Adrenal gland (tissue), 12 donors: ENCODE results near the gene TTC36. TPM values are rescaled to one million over a fixed set of nuclear protein-coding genes. Genes with fewer than 3 reads are reported as not detected.

Experiments
- DNase-seq, 7 donors: peaks; one replicate each; pipeline ENCODE4 v3.0.0-alpha.2; 2019 to 2020
- H3K27ac ChIP-seq, 5 donors: fragments of 200-600 bp; sonication (generic) in 4 of 5; 1 replicate in 3 of 5; 2 replicates in 2 of 5; pipeline versions ENCODE4 v1.5.1 to v1.8.0; 2016 to 2020; ENCODE audit warnings: mild to moderate bottlenecking in 1 of 5
- H3K27me3 ChIP-seq: fragments of 200-600 bp; 2 replicates; pipeline ENCODE4 v1.8.0; 2021
- H3K36me3 ChIP-seq, 2 donors: fragments of 200-600 bp; replicated peaks in 1 of 2; 1 replicate in 1 of 2; 2 replicates in 1 of 2; pipeline versions ENCODE4 v1.5.1 to v1.8.0; 2018 to 2022
- H3K4me1 ChIP-seq, 2 donors: fragments of 200-600 bp; replicated peaks in 1 of 2; 1 replicate in 1 of 2; 2 replicates in 1 of 2; pipeline versions ENCODE4 v1.5.1 to v1.8.0; 2018 to 2021
- H3K4me3 ChIP-seq, 4 donors: fragments of 200-600 bp; sonication (generic) in 3 of 4; one replicate each; pipeline ENCODE4 v1.5.1; 2016 to 2018
- H3K9me3 ChIP-seq, 3 donors: fragments of 200-600 bp; sonication (generic) in 1 of 3; replicated peaks in 1 of 3; 1 replicate in 2 of 3; 2 replicates in 1 of 3; pipeline versions ENCODE4 v1.5.1 to v1.8.0; 2016 to 2021
- CTCF ChIP-seq, 6 experiments: fragments of 450-650 bp in 4 of 6; fragments of 200-600 bp in 2 of 6; sonication (generic) in 1 of 6; IDR thresholded peaks; 1 replicate in 5 of 6; 2 replicates in 1 of 6; pipeline versions ENCODE4 v1.5.1 to v1.8.0; 2016 to 2021; ENCODE audit warnings: antibody characterized with exemption in 6 of 6, mild to moderate bottlenecking in 2 of 6, moderate library complexity in 1 of 6
- POLR2A ChIP-seq, 2 donors: fragments of 450-650 bp; IDR thresholded peaks; one replicate each; pipeline ENCODE4 v1.6.1; 2017; ENCODE audit warnings: antibody characterized with exemption in 2 of 2, mild to moderate bottlenecking in 2 of 2, moderate library complexity in 1 of 2
- WGBS, 4 donors: extraction: QIAGEN DNeasy Blood & Tissue Kit in 2 of 4; methylation state at CpG; one replicate each; pipeline versions ENCODE4 v1.1.5 to v1.1.7; 2013 to 2017; 5-methylcytosine and 5-hydroxymethylcytosine counted together
- intact Hi-C, 2 donors: fragments of 100-400 bp; cut with DNase I; formaldehyde crosslinking; loops; one replicate each; pipeline versions ENCODE4 v1.14.1 to v1.15.0; 2022 to 2023
- polyA plus RNA-seq, 3 donors: library from polyadenylated mRNA; stranded (reverse); fragments of 200-250 nt in 2 of 3; fragments of 350-450 nt in 1 of 3; fragmentation: Illumina TruSeq in 1 of 3; extraction: RNeasy Lipid Tissue Mini Kit (QIAGEN cat#74804) in 1 of 3; gene quantifications; one replicate each; pipeline ENCODE4 v1.2.3, GENCODE V29; 2013 to 2014
- total RNA-seq, 9 donors: library from RNA; depleted of rRNA in 4 of 9; stranded (reverse); fragments of >200 nt in 4 of 9; fragments of 120-200 nt in 1 of 9; fragmentation: NEBNext Ultra II Directional in 1 of 9; extraction: Animal tissue kit (Norgen Biotek cat#: 25700) in 1 of 9; gene quantifications; one replicate each; pipeline versions ENCODE4 v1.1.0 to v1.2.4, GENCODE V29; 2013 to 2023
- donor health status: healthy with polysubstance abuse.
- donor health status: Bipolar disorder and iron deficiency.
- donor health status: DM: yes; HTN: yes; CAD: no.
- donor health status: DM: no; HTN: no; CAD: no.
- donor health status: DM: no; HTN: no; CAD: no.
- donor health status: DM: yes; HTN: yes; CAD: no.

The TTC36 gene
- total and polyA plus RNA-seq, 12 donors = 0.79 to 7.9 (median 2.7) TPM; not detected in 2

- Histone ChIP-seq H3K4me3 (no peak overlapping the region), H3K9me3 (no peaks in the 10 kb centered on the region), H3K4me1 (peaks cover 0 to 21% of the 10 kb centered on the region in 2 donors), H3K36me3 (no peaks in the 10 kb centered on the region), H3K27ac (no peak overlapping the region), H3K27me3 (no peaks in the 10 kb centered on the region)
- intact Hi-C loops = no loop called here
- peak in 1 of 7 donors; percentile 39 for DNase-seq
- TF ChIP-seq POLR2A (IDR thresholded peaks at IDR 0.05) (no peak), CTCF (IDR thresholded peaks at IDR 0.05) (no peak)
- 83 to 87% (median 83%) methylated on average over 25 to 27 of the region's 27 CpGs for WGBS, 4 donors
Observed at GRCh38 chr11:118533769-118534729, 6.8 kb downstream of the TTC36 start.

- intact Hi-C loops = no loop called here
- WGBS, 4 donors = 77 to 87% (median 81%) methylated on average over 9 of the region's 9 CpGs
Observed at GRCh38 chr11:118535261-118535660, 8.0 kb downstream of the TTC36 start.

DNA sequence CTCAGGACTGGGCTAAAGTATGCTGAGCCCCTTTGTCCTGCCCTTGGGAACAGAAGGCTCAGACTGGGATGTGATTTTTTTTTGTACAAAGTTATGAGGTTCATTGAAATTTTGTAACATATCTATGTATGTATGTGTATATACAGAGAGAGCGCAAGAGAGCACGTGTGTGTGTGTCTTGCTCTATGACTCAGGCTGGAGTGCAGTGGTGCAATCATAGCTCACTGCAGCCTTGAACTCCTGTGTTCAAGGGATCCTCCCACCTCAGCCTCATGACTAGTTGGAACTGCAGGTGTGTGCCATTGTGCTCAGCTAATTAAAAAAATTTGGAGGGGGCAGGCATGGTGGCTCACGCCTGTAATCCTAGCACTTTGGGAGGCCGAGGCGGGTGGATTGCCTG is 9.5 kb downstream of the TTC36 start:
- peak overlapping the region in 2 of 5 donors; percentile 70 to 73 for H3K27ac ChIP-seq
- intact Hi-C loops = no loop called here
- 76 to 87% (median 80%) methylated on average over 5 of the region's 5 CpGs for WGBS, 4 donors
- H3K36me3 ChIP-seq = no peaks in the 10 kb centered on the region
- peak; percentile 54 to 83 (median 78) for DNase-seq
- peaks cover 5 to 15% of the 10 kb centered on the region in 2 donors for H3K4me1 ChIP-seq
- H3K27me3 ChIP-seq = no peaks in the 10 kb centered on the region
- H3K9me3 ChIP-seq = no peaks in the 10 kb centered on the region
- TF ChIP-seq CTCF (IDR thresholded peaks at IDR 0.05) (no peak), POLR2A (IDR thresholded peaks at IDR 0.05) (no peak)
- H3K4me3 ChIP-seq = no peak overlapping the region

More at GRCh38 chr11:118535261-118535660, 8.0 kb downstream of the TTC36 start:
- no peak overlapping the region for H3K4me3 ChIP-seq
- no peak overlapping the region for H3K27ac ChIP-seq
- H3K4me1 ChIP-seq = peaks cover 2 to 11% of the 10 kb centered on the region in 2 donors
- no peak for TF ChIP-seq POLR2A (IDR thresholded peaks at IDR 0.05)
- no peaks in the 10 kb centered on the region for H3K27me3 ChIP-seq
- no peaks in the 10 kb centered on the region for H3K36me3 ChIP-seq
- DNase-seq = no peak
- H3K9me3 ChIP-seq = no peaks in the 10 kb centered on the region

DNA sequence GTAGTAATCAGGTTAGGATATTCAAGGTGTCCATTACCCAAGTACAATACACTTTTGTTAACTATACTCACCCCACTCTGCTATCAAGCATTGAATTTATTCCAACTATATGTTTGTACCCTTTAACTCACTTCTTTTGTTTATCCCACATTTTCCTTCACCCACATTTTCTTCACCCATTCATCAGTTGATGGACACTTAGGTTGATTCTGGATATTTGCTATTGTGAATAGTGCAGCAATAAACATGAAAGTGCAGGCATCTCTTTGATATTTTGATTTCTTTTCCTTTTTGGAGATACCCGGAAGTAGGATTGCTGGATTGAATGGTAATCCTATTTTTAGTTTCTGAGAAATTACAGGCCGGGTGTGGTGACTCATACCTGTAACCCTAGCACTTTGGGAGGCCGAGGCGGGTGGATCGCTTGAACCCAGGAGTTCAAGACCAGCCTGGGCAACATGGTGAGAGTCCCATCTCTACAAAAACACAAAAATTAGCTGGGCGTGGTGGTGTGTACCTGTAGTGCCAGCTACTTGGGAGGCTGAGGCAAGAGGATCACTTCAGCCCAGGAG is 10.2 kb downstream of the TTC36 start:
- intact Hi-C loops = no loop called here
- DNase-seq = peak in 1 of 7 donors; percentile 44
- H3K9me3 ChIP-seq = no peaks in the 10 kb centered on the region
- peaks cover 0 to 4% of the 10 kb centered on the region in 2 donors for H3K36me3 ChIP-seq
- no peak overlapping the region for H3K4me3 ChIP-seq
- TF ChIP-seq POLR2A (IDR thresholded peaks at IDR 0.05) = no peak
- TF ChIP-seq CTCF (IDR thresholded peaks at IDR 0.05) = no peak
- peaks cover 5 to 15% of the 10 kb centered on the region in 2 donors for H3K4me1 ChIP-seq
- H3K27me3 ChIP-seq = no peaks in the 10 kb centered on the region
- 53 to 71% (median 66%) methylated on average over 5 to 6 of the region's 6 CpGs for WGBS, 4 donors
- H3K27ac ChIP-seq = peak overlapping the region in 2 of 5 donors; percentile 70 to 73
